A673 (cell line): ENCODE results near the gene RAPGEF4.

Experiments
- CTCF ChIP-seq: fragments of 300-800, 200-600 bp; sonication (generic); conservative IDR thresholded peaks from 2 replicates; pipeline ENCODE4 v1.5.1; 2017; ENCODE audit warnings: low read depth, mild to moderate bottlenecking, antibody characterized with exemption, low read length, moderate library complexity, mixed read lengths
- EZH2 ChIP-seq: fragments of 200-600 bp; sonication (generic); IDR thresholded peaks from 2 replicates; pipeline ENCODE4 v1.6.1; 2017; ENCODE audit warnings: borderline replicate concordance, low read depth, mild to moderate bottlenecking, mixed read lengths, antibody characterized with exemption, low read length; ENCODE audit not compliant: poor library complexity, severe bottlenecking

GRCh38 chr2:172991031-172991430 is 255.4 kb downstream of the RAPGEF4 start:
- TF ChIP-seq CTCF (no peak), EZH2 (no peak)
